Non-pigmented ciliary epithelial cell (primary cell): ENCODE measurements around the gene PRKAB2.
"Not testable (repeated sequence)": the region's sequence is repeated elsewhere in the genome, so short reads cannot be mapped to it uniquely, and the experiment has no call there.

Experiments used
- DNase-seq: peaks from one replicate; pipeline ENCODE4 v3.0.0-alpha.2; 2010; ENCODE audit warnings: low read depth

Gene PRKAB2

DNA sequence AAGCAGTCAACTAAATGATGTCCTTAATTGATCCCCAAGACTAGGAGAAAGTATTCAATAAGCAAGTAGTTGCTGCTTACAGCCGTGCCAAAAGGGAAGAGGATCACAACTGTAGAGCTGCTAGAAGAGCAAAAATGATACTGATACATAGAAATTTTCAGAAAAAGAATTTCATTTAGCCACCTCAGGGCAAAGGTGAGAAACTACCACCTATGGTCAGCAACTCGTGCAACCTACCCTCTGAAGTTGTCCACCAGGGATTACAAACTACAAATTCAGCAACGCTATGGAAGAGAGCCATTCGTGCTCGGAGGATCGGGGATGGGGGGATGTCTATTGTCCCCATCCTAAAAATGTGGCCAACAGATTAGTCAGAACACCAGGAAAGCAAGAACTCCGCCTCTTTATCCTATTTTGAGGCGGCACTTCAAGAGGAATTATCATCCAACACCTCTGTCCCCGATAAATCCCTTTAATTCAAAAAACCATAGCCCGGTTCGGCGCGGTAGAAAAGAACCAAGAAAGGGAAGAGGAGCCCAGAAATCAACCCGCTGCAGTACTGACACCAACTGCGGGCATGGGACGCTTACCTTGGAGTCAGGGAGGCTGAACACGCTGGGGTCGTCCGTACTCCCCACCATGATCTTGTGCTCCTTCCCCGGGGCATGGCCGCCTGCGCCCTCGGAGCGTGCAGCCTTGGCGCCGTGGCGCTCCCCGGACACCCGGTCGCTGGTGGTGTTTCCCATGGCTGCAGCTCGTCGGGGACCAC lies 687 bp downstream of the PRKAB2 start:
- no peak for DNase-seq

DNA sequence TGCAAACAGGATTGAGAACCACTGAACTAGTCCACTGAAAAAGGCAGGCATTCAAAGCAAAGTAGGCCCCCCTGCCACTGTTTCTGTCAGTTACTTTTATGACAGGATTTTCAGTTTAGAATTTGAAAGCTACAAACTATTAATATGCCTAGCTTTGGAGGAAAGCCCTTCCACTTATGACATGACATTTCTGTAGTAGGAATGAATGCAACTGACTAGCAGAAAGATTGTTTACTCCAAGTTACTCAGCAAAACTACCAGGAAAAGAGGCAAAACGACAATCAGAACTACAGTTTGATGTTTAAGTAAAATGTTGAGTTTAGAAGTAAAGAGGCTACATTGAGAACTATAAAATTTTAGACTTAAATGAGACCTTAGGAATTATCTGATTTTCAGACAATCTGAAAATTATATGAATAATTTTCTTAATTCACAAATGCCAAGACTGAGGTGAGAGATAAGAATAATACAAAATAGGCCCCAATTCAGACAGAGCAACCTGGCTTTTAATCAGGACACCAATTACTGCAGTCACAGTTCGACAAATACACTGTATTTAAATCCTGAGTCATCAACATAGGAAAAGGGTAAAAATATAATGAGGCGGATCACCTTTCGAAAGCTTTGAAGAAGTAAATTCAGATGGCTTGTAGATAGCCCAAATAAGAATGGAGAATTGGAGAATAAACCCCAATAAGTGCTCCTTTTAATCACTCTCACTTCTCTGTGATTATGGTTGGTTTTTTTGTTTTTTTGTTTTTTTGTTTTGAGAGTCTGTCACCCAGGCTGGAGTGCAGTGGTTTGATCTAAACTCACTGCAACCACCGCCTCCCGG lies 2.2 kb downstream of the PRKAB2 start:
- no peak for DNase-seq

DNA sequence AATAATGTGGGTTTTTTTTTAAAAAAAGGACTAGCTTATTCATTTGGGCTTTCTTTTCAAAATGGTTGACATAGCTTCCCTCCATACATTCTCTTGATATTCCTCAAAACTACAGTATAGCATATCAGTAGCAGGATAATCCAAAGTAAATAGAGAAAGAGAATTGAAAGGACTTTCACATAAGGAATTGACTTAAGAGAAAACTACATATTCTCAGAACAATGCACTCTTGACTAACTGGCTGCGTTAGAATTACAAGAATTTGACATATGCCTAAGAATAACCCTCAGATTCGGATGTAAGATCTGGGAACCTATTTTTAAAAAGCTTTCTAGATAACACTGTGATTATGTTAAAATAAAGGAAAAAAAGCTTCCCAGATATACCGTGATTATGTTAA lies 3.1 kb downstream of the PRKAB2 start:
- DNase-seq, result no peak

DNA sequence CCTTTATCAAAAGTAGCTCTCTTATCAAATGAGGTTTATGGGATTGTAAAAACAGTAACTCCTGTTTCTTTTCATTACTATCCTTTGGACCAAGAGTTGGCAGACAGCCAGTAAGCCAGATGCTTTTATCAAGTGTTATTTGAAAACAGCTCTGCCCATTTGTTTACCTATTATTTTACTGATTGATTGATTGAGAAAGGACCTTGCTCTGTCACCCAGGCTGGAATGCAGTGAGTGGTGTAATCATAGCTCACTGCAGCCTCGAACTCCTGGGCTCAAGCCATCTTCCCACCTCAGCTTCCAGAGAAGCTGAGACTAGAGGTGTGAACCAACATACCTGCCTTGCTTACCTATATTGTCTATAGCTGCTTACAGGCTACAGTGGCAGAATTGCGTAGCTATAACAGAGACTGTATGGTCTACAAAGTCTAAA lies 3.6 kb downstream of the PRKAB2 start:
- no peak for DNase-seq

DNA sequence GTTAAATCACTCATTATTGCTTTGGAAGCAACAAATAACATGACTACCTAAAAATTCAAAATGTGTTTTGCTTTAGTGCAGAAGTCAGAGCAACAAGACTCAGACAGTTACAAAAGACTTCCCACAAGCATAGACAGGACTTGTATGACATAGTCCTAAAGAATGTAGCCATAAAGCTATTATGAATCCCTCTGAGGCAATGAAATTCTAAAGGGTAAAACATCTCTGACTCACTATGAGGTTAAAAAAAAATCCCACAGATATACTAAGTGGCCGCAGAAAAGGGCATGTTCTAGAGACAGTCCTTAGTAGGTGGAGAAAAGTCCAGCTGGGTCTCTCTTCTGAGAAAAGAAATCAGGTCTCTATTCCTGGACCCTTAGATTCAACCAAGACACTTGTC lies 4.9 kb downstream of the PRKAB2 start:
- DNase-seq, result peak; percentile 88

GRCh38 chr1:147163019-147163418 lies 9.3 kb downstream of the PRKAB2 start:
- no peak for DNase-seq

GRCh38 chr1:147162093-147162492 lies 10.2 kb downstream of the PRKAB2 start:
- no peak for DNase-seq

GRCh38 chr1:147157116-147157515 lies 15.2 kb downstream of the PRKAB2 start:
- DNase-seq, result not testable (repeated sequence)

GRCh38 chr1:147156642-147157041 lies 15.6 kb downstream of the PRKAB2 start:
- DNase-seq, result no peak

- DNase-seq, result no peak
These were observed 19.5 kb downstream of the PRKAB2 start for GRCh38 chr1:147152772-147153171.

GRCh38 chr1:147151244-147151643 lies 21.0 kb downstream of the PRKAB2 start:
- no peak for DNase-seq

DNA sequence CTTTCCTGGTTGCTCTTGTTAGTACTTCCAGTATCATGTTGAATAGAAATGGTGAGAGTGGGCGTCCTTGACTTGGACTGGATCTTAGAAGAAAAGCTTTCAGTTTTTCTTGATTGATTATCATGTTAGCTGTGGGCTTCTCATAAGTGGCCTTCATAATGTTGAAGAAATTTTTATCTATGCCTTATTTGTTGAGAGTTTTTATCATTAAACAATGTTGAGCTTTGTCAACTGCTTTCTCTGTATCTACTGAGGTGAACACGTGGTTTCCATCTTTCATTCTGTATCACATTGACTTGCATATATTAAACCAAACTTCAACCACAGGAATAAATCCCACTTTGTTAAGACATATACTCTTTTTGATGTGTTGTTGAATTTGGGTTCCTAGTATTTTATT lies 29.4 kb downstream of the PRKAB2 start:
- no peak for DNase-seq

- not testable (repeated sequence) for DNase-seq
These were observed 41.5 kb downstream of the PRKAB2 start for GRCh38 chr1:147130721-147131120.

DNA sequence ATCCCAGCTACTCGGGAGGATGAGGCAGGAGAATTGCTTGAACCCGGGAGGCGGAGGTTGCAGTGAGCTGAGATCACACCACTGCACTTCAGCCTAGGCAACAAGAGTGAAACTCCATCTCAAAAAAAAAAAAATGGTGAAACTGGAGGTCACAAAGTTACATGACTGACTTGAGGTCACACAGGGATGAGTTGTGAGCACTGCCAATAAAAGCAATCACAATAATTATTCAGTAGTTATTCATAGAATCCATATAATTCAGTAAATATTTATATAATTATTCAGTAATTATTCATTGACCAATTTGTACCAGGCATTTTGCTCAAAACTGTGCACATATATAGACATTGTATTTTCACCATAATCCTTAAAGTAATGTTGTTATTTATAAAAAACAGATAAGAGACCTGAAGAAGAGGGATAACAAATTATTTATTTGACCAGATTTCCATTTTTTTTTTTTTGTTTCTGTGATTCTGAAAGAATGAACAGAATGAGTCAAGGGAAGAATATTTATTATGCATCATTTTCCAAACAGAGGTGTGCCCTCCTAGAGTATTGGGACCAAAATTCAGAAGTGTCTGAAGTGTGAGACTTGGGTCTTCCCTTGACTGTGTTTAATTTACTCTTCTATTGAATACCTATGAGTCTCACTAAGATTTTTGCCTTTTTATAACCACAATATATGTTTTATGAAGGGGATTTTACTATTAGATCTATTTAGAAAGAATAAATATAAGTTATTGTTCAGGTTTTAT lies 43.0 kb downstream of the PRKAB2 start:
- no peak for DNase-seq

- DNase-seq, result no peak
These were observed 48.0 kb downstream of the PRKAB2 start for GRCh38 chr1:147124266-147124665.

DNA sequence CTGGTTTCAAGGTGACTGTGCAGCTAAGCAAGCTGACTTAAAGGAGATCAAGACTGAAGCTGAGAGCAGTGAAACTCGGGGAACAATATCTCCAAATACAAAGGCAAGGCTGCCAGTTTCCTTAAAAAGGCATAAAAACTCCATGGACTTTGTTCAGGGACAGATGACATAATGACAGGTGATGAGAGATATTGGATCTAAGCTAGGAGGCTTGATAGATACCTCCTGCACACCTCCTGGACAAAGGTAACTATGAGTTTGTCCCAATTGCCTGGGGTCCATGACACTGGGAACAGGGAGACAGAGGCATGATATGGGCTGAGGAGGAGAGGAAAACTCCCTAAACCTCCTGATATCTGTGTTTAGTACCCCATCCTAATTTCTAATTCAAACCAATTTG lies 55.2 kb downstream of the PRKAB2 start:
- no peak for DNase-seq

DNA sequence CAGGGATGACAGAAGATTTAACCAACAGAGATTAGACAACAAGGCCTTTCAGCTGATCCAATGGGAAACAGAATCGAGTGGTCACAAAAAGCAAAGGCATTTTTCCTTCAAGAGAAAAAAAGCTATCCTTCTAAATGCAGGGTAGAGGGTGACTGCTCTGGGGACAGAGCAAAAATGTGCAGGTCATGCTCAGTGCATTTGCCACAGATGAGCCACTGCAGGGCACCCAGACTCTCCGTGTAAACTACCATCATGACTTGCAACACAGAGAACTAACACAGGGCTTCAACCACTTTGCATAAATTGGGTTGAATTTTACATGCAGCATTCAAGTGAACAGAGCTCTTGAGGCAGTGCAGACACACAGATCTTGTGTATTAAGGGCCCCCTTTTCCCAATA lies 56.8 kb downstream of the PRKAB2 start:
- DNase-seq, result no peak

- not testable (repeated sequence) for DNase-seq
These were observed 57.2 kb downstream of the PRKAB2 start for GRCh38 chr1:147115079-147115478.

DNA sequence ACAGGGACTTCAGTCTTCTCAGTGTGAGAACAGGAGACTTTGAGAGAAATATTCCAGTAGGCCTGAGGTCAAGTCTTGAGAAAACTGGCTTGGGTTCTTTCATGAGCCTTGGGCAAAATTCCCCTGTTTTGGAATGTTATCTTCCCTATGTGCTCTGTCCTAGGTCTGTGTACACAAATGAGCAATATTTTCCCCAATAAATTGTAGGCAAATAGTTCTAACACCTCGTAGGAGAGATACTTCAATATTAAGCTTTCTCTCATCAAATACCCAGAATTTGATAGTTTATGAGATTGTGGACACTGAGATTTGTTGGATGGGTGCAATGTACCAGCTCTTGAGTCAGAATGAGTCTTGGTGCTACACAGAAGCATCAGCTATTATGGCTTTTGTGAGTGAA lies 57.9 kb downstream of the PRKAB2 start:
- not testable (repeated sequence) for DNase-seq

DNA sequence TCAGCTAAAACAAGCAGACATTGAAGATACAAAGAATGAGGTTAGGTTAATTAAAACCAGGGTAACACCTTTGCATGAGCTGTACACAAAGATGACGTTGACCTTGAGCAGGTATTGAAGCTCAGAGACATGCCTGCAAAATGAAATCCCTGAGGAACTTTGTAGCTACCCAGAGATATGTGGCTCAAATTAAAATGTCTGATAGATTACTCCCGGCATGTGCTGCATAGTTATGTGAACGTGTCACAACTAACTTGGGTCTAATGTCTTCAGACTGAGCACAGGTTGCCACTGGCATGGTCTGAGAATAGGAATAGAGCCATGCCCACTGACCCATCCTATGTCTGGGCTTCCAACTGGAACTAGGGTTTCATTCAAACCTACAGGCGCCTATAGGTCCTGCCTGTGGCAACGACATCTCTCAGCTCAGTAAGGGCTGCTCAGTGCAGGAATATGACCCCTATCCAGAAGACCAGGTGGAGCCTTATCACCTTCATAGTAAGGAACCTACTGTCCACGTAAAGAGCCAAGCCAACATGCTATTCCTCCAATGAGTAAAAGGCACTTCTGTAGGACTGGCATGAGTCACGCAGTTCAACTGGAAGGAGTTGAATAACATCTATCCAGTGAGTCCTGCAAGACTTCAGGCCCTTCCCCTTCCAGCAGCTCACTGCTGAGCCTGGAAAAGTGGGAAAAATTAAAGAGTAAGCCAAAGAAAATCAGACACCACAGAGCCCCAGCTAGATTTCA lies 60.7 kb downstream of the PRKAB2 start:
- no peak for DNase-seq

GRCh38 chr1:147110872-147111271 lies 61.4 kb downstream of the PRKAB2 start:
- no peak for DNase-seq

DNA sequence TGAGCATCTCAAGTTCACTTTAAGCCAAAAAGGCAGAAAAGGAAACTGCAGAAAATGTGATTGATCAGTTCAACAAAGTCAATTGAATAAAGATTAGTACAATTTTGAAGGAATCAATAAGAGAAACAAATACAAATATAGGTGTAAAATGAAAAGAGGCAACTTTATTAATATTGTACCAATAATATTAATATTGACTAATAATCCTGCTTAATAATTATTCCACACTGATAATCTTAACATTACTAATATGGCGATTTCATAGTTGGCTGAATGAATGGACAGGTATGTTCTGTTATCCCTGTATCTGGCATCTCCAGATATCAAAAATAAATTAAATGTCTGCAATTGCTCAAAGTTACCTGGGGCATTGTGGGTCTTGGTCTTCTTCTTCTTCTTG lies 61.8 kb downstream of the PRKAB2 start:
- DNase-seq, result no peak
